NK-92 (cell line): ENCODE data around the gene SSBP3.

Source experiments
- DNase-seq: peaks from one replicate; lab custom pipeline; 2025; ENCODE audit not compliant: unreplicated experiment; lab: John Stamatoyannopoulos, UW

Gene SSBP3

GRCh38 chr1:54290506-54291184 lies 115.5 kb downstream of the SSBP3 start:
- DNase-seq: no peak

GRCh38 chr1:54289712-54290233 lies 116.4 kb downstream of the SSBP3 start:
- no peak for DNase-seq

- no peak for DNase-seq
Observed at GRCh38 chr1:54287801-54288211, 118.4 kb downstream of the SSBP3 start.

- no peak for DNase-seq
Observed at GRCh38 chr1:54287176-54287650, 119.0 kb downstream of the SSBP3 start.

- no peak for DNase-seq
Observed at GRCh38 chr1:54285815-54286345, 120.3 kb downstream of the SSBP3 start.

- no peak for DNase-seq
Observed at GRCh38 chr1:54284781-54285529, 121.2 kb downstream of the SSBP3 start.

- DNase-seq: no peak
Observed at GRCh38 chr1:54283635-54284385, 122.4 kb downstream of the SSBP3 start.

GRCh38 chr1:54282101-54282847 lies 123.9 kb downstream of the SSBP3 start:
- DNase-seq: no peak

GRCh38 chr1:54280651-54281050 lies 125.5 kb downstream of the SSBP3 start:
- DNase-seq: no peak

GRCh38 chr1:54279457-54279856 lies 126.7 kb downstream of the SSBP3 start:
- no peak for DNase-seq

GRCh38 chr1:54278941-54279422 lies 127.2 kb downstream of the SSBP3 start:
- no peak for DNase-seq

- DNase-seq: no peak
Observed at GRCh38 chr1:54277451-54278341, 128.5 kb downstream of the SSBP3 start.

- no peak for DNase-seq
Observed at GRCh38 chr1:54276617-54277450, 129.4 kb downstream of the SSBP3 start.

- DNase-seq: no peak
Observed at GRCh38 chr1:54275349-54275748, 130.8 kb downstream of the SSBP3 start.

- no peak for DNase-seq
Observed at GRCh38 chr1:54274881-54275280, 131.3 kb downstream of the SSBP3 start.

GRCh38 chr1:54274448-54274847 lies 131.7 kb downstream of the SSBP3 start:
- DNase-seq: no peak

- DNase-seq: no peak
Observed at GRCh38 chr1:54273795-54274163, 132.4 kb downstream of the SSBP3 start.

- DNase-seq: no peak
Observed at GRCh38 chr1:54273092-54273794, 133.0 kb downstream of the SSBP3 start.
